NCI-H226 (cell line): ENCODE results near the gene CD79B.
"Not testable (repeated sequence)": the region's sequence is repeated elsewhere in the genome, so short reads cannot be mapped to it uniquely, and the experiment has no call there.

Source experiments
- DNase-seq: peaks from one replicate; pipeline ENCODE4 v3.0.0-alpha.2; 2015

Gene CD79B

GRCh38 chr17:63930951-63931575 lies 1.1 kb downstream of the CD79B start:
- DNase-seq, result no peak

- DNase-seq, result no peak
These were observed 2.0 kb downstream of the CD79B start for GRCh38 chr17:63929860-63930766.

- no peak for DNase-seq
These were observed 3.0 kb downstream of the CD79B start for GRCh38 chr17:63928966-63929695.

- DNase-seq, result no peak
These were observed 3.9 kb downstream of the CD79B start for GRCh38 chr17:63928172-63928666.

- no peak for DNase-seq
These were observed 4.5 kb downstream of the CD79B start for GRCh38 chr17:63927464-63928171.

GRCh38 chr17:63926164-63926563 lies 6.0 kb downstream of the CD79B start:
- DNase-seq, result no peak

- no peak for DNase-seq
These were observed 6.5 kb downstream of the CD79B start for GRCh38 chr17:63925615-63926014.

- not testable (repeated sequence) for DNase-seq
These were observed 9.7 kb downstream of the CD79B start for GRCh38 chr17:63922402-63922801.

GRCh38 chr17:63920779-63921178 lies 11.4 kb downstream of the CD79B start:
- DNase-seq, result not testable (repeated sequence)

GRCh38 chr17:63920050-63920449 lies 12.1 kb downstream of the CD79B start:
- DNase-seq, result not testable (repeated sequence)

GRCh38 chr17:63919311-63919723 lies 12.8 kb downstream of the CD79B start:
- DNase-seq, result peak; percentile 39

- DNase-seq, result not testable (repeated sequence)
These were observed 13.3 kb downstream of the CD79B start, which contains the start of gene GH1 for GRCh38 chr17:63918789-63919305. Gene GH1, minus strand, starts transcription at chr17:63918839. Its CDS starts 63 bp downstream, at chr17:63918776.

GRCh38 chr17:63918305-63918704 lies 13.8 kb downstream of the CD79B start:
- DNase-seq, result no peak

- no peak for DNase-seq
These were observed 14.5 kb downstream of the CD79B start for GRCh38 chr17:63917646-63918045.

- not testable (repeated sequence) for DNase-seq
These were observed 14.9 kb downstream of the CD79B start for GRCh38 chr17:63917206-63917605.

- no peak for DNase-seq
These were observed 15.5 kb downstream of the CD79B start for GRCh38 chr17:63916566-63917185.

GRCh38 chr17:63915753-63916152 lies 16.4 kb downstream of the CD79B start:
- DNase-seq, result not testable (repeated sequence)

GRCh38 chr17:63914471-63914870 lies 17.7 kb downstream of the CD79B start:
- DNase-seq, result no peak

- DNase-seq, result no peak
These were observed 20.5 kb downstream of the CD79B start for GRCh38 chr17:63911657-63912100.

GRCh38 chr17:63911041-63911635 lies 21.0 kb downstream of the CD79B start, which contains the start of gene CSHL1:
Gene CSHL1, minus strand, starts transcription at chr17:63911258. Its CDS starts 62 bp downstream, at chr17:63911196.
- DNase-seq, result no peak

- no peak for DNase-seq
These were observed 22.0 kb downstream of the CD79B start for GRCh38 chr17:63910096-63910495.
